ENCODE data around the gene ATP13A4.

DNA sequence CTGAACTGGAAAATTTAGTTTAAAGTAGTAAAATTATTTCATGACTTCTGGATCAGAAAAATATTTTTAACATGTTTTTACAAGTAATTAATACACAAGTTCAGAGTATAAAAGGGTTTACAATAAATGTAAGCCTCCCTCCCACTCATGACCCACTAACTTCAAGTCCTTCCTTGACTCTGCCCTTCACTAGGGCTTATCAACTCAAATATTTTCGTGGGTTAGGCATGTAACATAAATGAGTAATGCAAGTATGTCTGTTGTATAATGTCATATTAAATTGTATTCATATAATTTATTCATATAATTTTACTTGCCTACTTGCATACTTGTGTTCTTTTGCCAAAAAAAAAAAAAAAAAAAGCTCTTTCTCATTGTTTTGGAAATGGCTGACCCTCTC, 34.9 kb upstream of the ATP13A4 start:
- TF ChIP-seq, protein P1, sequence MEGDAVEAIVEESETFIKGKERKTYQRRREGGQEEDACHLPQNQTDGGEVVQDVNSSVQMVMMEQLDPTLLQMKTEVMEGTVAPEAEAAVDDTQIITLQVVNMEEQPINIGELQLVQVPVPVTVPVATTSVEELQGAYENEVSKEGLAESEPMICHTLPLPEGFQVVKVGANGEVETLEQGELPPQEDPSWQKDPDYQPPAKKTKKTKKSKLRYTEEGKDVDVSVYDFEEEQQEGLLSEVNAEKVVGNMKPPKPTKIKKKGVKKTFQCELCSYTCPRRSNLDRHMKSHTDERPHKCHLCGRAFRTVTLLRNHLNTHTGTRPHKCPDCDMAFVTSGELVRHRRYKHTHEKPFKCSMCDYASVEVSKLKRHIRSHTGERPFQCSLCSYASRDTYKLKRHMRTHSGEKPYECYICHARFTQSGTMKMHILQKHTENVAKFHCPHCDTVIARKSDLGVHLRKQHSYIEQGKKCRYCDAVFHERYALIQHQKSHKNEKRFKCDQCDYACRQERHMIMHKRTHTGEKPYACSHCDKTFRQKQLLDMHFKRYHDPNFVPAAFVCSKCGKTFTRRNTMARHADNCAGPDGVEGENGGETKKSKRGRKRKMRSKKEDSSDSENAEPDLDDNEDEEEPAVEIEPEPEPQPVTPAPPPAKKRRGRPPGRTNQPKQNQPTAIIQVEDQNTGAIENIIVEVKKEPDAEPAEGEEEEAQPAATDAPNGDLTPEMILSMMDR (conservative IDR thresholded peaks at IDR 0.05) = no peak
- no peak for TF ChIP-seq ZFX (IDR thresholded peaks at IDR 0.05)
